Choroid plexus epithelial cell (primary cell): ENCODE results near the gene SLC44A4.
A peak's percentile ranks its signal among the peaks of the same experiment; 100 is the strongest.

ENCODE experiments used
- DNase-seq: peaks from one replicate; pipeline ENCODE4 v3.0.0-alpha.2; 2010; ENCODE audit warnings: low read depth
- H3K4me3 ChIP-seq: 2 replicates; pipeline ENCODE4 v1.5.1; 2011; ENCODE audit warnings: low read depth, mild to moderate bottlenecking, control low read depth, low read length, moderate library complexity
- TF ChIP-seq, protein P1 (sequence below): conservative IDR thresholded peaks from 2 replicates; pipeline ENCODE4 v1.5.1; 2011; ENCODE audit warnings: low read depth, mild to moderate bottlenecking, control low read depth, inconsistent platforms, low read length, moderate library complexity

The SLC44A4 gene

GRCh38 chr6:31900917-31901414, 22.2 kb upstream of the SLC44A4 start:
- TF ChIP-seq, protein P1, sequence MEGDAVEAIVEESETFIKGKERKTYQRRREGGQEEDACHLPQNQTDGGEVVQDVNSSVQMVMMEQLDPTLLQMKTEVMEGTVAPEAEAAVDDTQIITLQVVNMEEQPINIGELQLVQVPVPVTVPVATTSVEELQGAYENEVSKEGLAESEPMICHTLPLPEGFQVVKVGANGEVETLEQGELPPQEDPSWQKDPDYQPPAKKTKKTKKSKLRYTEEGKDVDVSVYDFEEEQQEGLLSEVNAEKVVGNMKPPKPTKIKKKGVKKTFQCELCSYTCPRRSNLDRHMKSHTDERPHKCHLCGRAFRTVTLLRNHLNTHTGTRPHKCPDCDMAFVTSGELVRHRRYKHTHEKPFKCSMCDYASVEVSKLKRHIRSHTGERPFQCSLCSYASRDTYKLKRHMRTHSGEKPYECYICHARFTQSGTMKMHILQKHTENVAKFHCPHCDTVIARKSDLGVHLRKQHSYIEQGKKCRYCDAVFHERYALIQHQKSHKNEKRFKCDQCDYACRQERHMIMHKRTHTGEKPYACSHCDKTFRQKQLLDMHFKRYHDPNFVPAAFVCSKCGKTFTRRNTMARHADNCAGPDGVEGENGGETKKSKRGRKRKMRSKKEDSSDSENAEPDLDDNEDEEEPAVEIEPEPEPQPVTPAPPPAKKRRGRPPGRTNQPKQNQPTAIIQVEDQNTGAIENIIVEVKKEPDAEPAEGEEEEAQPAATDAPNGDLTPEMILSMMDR: no peak
- H3K4me3 ChIP-seq: peak overlapping the region; percentile 68

GRCh38 chr6:31899882-31900722, 21.3 kb upstream of the SLC44A4 start:
- no peak for DNase-seq
- TF ChIP-seq, protein P1: no peak
- H3K4me3 ChIP-seq: no peak overlapping the region

More at GRCh38 chr6:31900917-31901414, 22.2 kb upstream of the SLC44A4 start:
- no peak for DNase-seq

- TF ChIP-seq, protein P1: no peak
- no peak overlapping the region for H3K4me3 ChIP-seq
- DNase-seq: no peak
Measured at GRCh38 chr6:31899215-31899614, 20.4 kb upstream of the SLC44A4 start.

- TF ChIP-seq, protein P1: peak; percentile 14
Measured at GRCh38 chr6:31898383-31899011, 19.7 kb upstream of the SLC44A4 start.

DNA sequence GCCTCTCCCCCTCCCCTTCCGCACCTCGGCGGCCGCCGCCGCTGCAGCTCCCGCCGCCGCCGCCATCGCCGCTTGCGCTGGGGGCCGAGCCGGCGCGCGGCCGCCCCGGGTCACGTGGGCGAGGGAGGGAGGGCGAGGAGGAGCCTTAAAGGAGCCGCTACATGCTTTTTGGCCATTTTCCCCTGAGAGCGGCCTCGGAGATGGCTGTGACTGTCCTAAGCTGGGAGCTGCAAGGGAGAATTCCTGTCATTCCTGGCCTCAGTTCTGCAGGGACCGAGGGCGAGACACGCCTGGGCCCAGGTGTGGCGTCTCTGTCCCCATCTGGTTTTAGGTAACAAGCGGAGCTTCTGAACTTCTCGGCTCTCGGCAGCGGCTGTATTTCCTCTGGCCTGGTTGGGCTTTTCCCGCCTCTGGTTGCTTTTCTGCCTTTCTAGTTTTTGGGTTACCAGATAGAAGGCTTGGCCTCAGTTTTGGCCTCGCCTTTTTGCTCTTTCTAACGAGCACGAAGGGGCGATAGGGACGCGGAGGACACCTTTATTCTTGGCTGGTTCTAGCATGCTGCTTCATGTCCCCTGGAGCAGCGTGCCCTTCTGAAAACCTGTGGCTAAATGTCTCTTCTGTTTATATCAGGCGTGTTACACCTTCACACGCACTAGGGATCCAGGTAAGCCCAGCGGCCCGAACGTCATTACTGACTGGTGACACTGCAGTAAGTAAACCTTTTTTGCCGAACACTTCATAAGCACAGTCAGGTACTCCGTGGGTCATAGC, 19.0 kb upstream of the SLC44A4 start, which contains the start of gene EHMT2:
TSS of gene EHMT2 (minus strand) at position 87 of the 771 bp plus-strand sequence. CDS start at position 66, 21 bp downstream.
- peak within 1 kb of the TSS; percentile 98 for H3K4me3 ChIP-seq
- TF ChIP-seq, protein P1: no peak
- DNase-seq: peak; percentile 74

More at GRCh38 chr6:31898383-31899011, 19.7 kb upstream of the SLC44A4 start:
- peak; percentile 57 for DNase-seq
- H3K4me3 ChIP-seq: peak overlapping the region; percentile 98

- TF ChIP-seq, protein P1: no peak
- DNase-seq: no peak
- peak overlapping the region; percentile 98 for H3K4me3 ChIP-seq
Measured at GRCh38 chr6:31896856-31897611, 18.2 kb upstream of the SLC44A4 start.
